HG03066 (cell line): ENCODE results near the gene CDH20.
A peak's percentile ranks its signal among the peaks of the same experiment; 100 is the strongest.

Experiments used
- ATAC-seq: cut with Tn5 transposase; IDR thresholded peaks from one replicate; pipeline ENCODE4 v1.9.1; 2021; ENCODE audit warnings: low read depth; ENCODE audit not compliant: unreplicated experiment

Gene CDH20

GRCh38 chr18:61569176-61569892 lies 236.1 kb downstream of the CDH20 start:
- ATAC-seq, result no peak

DNA sequence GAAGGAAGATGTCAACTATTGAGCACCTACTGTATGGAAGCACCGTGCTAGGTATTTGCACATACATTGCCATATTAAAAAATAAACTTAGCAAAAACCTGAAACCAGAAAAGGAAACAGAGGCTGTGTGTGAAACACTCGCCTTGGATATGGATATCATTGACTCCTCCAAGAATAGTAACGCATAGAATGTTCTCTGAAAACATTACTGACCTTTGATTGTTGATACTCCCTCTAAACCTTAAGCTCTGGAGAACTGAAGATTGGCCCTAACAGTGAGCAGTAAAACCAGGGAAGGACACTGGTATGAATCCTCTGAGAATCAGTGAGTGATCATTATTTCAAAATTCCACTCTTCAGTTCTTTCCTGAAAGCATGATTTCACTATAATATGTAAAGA lies 236.8 kb downstream of the CDH20 start:
- no peak for ATAC-seq

DNA sequence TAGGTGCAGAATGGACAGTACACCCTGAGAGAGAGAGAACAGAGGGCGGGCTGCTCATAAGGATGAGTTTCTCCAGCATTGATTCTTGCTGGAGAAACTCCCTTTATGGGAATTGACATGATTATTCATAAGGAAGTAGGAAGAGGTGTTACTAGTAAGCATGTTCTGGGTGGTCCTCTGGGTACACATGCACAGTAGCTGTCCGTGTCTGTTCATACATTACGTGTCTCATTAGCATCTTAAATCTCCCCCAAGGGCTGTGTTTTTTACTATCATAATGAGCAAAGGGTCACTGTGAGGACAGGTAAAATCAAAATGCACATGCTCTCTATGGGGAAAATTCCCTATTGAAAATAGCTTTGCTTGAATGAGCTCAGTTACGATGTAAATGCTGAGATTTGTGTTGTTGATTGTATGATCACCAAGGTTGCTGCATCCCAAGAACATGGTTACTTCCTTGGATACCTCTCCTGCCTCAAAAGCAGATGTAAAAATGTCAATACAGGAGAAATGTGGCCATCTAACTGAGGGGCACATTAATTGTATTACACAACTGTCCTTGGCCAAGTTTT lies 238.9 kb downstream of the CDH20 start:
- ATAC-seq, result no peak

GRCh38 chr18:61572871-61573270 lies 239.6 kb downstream of the CDH20 start:
- no peak for ATAC-seq

- no peak for ATAC-seq
These were observed 241.4 kb downstream of the CDH20 start for GRCh38 chr18:61574665-61575064.

DNA sequence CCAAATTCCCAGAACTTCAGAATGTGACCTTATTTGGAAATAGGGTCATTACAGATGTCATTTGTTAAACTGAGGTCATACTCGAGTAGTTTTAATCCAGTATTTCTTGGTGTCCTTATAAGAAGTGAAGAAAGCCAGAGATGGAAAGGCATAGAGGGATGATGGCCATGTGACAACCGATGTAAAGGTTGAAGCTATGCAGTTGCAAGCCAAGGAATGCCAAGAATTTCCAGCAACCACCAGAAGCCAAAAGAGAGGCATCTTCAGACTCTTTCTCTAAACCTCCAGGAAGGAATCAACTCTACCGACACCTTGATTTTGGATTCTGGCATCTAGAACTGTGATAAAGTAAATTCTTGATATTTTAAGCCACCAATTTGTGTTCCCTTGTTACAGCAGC lies 242.2 kb downstream of the CDH20 start:
- ATAC-seq, result no peak

DNA sequence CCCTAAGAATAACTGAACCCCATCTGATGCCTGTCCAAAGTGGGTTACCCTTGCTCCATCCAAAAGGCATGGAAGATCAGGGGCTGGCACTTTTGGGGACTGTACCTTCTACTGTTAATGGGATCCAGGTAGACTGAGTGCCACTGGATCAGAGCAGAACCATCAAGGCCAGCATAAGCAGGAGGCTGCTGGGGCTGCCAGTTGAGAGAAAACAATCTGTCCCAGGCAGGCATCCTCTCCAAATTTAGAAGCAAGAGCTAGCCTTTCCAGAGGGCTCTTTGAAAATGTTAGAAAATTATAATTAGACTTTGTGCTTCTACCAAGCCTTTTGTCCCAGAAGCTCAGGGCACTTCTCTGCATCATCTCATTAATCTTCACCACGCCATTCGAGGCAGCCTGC lies 245.6 kb downstream of the CDH20 start:
- ATAC-seq, result no peak

DNA sequence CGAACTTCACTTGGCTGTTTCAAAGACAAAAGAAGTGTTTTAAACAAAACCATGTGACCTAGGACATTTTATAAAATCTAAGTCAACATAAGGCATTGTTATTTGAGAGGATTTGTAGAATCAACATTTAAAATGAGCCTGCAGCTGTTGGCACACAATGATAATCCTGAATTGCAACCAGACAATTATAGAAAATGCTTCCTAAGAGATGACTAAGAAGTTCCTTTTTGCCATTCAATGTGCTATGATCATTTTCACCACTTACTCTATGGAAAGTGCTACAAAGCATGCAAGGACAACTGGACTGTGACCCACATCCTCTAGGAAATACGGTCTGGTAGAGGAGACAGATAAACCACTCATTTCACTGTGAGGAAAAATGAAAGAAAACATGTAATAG lies 246.4 kb downstream of the CDH20 start:
- ATAC-seq, result no peak

GRCh38 chr18:61580046-61580445 lies 246.8 kb downstream of the CDH20 start:
- no peak for ATAC-seq

- ATAC-seq, result peak; percentile 92
These were observed 248.5 kb downstream of the CDH20 start for GRCh38 chr18:61581578-61582201.

- no peak for ATAC-seq
These were observed 249.0 kb downstream of the CDH20 start for GRCh38 chr18:61582202-61582710.

- ATAC-seq, result no peak
These were observed 250.3 kb downstream of the CDH20 start for GRCh38 chr18:61583548-61583947.

DNA sequence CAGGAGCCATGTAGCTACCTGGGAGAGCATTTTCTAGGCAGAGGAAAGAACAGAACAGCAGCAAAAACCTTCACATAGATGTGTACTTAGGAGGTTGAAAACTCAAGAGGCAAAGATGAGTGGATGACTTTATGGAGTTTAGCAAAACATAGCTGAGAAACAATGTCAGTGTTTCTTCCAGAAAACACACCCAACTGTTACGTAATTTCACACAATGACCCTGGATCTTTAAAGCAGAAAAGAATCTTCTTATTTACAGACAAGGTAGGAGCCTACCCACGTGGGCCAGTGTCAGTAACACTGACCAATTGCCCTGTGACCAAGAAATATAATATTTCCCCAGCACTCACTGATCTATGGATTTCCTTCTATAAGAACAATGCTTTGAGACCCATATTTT lies 254.6 kb downstream of the CDH20 start:
- ATAC-seq, result no peak

- no peak for ATAC-seq
These were observed 256.0 kb downstream of the CDH20 start for GRCh38 chr18:61589053-61589723.

DNA sequence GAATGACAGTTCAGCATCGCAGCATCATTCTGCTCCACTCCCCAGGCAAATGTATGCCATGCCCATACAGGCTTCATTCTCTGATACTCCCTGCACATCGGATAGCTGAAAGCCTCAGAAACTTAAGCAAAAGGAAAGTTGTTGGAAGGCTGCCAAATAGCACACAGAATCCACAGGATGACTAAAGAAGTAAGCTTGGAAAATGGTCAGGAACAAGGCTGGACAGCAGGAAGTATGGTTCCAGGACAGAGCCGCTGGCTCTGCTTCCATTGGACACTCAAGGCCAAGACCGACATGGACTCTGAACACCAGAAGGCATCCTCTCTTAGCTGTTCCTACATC lies 256.5 kb downstream of the CDH20 start:
- no peak for ATAC-seq

GRCh38 chr18:61591253-61591652 lies 258.0 kb downstream of the CDH20 start:
- ATAC-seq, result no peak

GRCh38 chr18:61595615-61596251 lies 262.5 kb downstream of the CDH20 start:
- no peak for ATAC-seq

DNA sequence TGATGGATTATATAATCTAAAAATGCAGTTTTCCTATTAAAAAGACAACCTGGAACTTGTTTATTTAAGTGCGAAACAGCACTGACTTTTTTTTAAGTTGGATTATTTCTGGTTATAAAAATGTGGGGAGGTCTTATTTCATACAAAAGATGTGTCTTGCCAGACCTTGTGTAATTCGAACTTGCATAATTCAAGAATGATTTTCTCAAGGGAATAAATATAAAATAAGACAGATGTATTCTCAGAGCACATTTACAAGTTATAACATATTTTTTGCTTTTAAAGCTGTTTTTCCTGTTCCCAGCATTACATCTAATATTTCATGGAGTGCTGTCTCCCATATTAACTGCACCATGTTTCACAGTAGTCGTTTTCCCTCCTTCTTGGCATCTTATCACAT lies 263.1 kb downstream of the CDH20 start:
- no peak for ATAC-seq

- ATAC-seq, result no peak
These were observed 264.1 kb downstream of the CDH20 start for GRCh38 chr18:61597316-61597715.

DNA sequence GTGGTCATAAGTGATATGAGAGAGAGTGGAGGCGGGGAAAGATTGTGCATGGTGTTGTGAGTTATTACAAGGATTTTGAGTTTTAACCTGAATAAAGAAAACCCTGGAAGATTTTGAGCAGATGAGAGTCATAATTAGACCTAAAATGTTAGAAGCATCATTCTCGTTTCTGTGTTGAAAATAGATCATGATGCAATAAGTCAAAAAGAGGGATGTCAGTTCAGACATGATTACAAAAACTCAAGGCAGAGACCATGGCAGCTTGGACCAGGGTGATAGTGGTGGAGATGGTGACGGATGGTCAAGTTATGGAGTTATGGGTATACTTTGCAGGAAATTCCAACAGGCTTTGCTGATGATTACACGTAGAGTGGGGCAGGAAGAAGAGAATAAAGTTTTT lies 267.2 kb downstream of the CDH20 start:
- ATAC-seq, result no peak

- ATAC-seq, result no peak
These were observed 269.6 kb downstream of the CDH20 start for GRCh38 chr18:61602836-61603235.
